Cardiac fibroblast (primary cell): ENCODE measurements around the gene TNIK.
A peak's percentile ranks its signal among the peaks of the same experiment; 100 is the strongest.

Source experiments
- DNase-seq, 2 donors: peaks; one replicate each; pipeline versions ENCODE4 v3.0.0 to v3.0.0-alpha.2; 2010; ENCODE audit warnings: low read depth in 2 of 2
- H3K4me3 ChIP-seq, 2 donors: replicated peaks in 1 of 2; 1 replicate in 1 of 2; 2 replicates in 1 of 2; pipeline ENCODE4 v1.5.1; 2011; ENCODE audit warnings: low read depth in 2 of 2, low read length in 2 of 2, mild to moderate bottlenecking in 2 of 2, moderate library complexity in 1 of 2
- CTCF ChIP-seq: IDR thresholded peaks from one replicate; pipeline ENCODE4 v1.5.1; 2011; ENCODE audit warnings: low read depth, mild to moderate bottlenecking, low read length, inconsistent platforms

Gene TNIK

GRCh38 chr3:171088964-171089754 lies 371.0 kb downstream of the TNIK start:
- H3K4me3 ChIP-seq = no peak overlapping the region
- DNase-seq = peak; percentile 83 to 91
- TF ChIP-seq CTCF = no peak

GRCh38 chr3:171088496-171088895 lies 371.7 kb downstream of the TNIK start:
- DNase-seq = peak; percentile 16 to 54
- no peak for TF ChIP-seq CTCF
- no peak overlapping the region for H3K4me3 ChIP-seq

- DNase-seq = no peak
- no peak for TF ChIP-seq CTCF
- H3K4me3 ChIP-seq = no peak overlapping the region
Measured at GRCh38 chr3:171086914-171087313, 373.3 kb downstream of the TNIK start.

GRCh38 chr3:171077261-171077660 lies 382.9 kb downstream of the TNIK start:
- no peak for TF ChIP-seq CTCF
- no peak for DNase-seq
- no peak overlapping the region for H3K4me3 ChIP-seq

GRCh38 chr3:171072432-171072831 lies 387.8 kb downstream of the TNIK start:
- TF ChIP-seq CTCF = no peak
- H3K4me3 ChIP-seq = no peak overlapping the region
- no peak for DNase-seq

GRCh38 chr3:171068658-171069057 lies 391.5 kb downstream of the TNIK start:
- DNase-seq = no peak
- TF ChIP-seq CTCF = no peak
- H3K4me3 ChIP-seq = no peak overlapping the region

GRCh38 chr3:171066206-171066605 lies 394.0 kb downstream of the TNIK start:
- DNase-seq = peak in 1 of 2 donors; percentile 35
- no peak for TF ChIP-seq CTCF
- H3K4me3 ChIP-seq = no peak overlapping the region
